HL-60 (cell line): ENCODE results near the gene LMAN2.

Experiments
- POLR2AphosphoS5 ChIP-seq: IDR thresholded peaks from 2 replicates; pipeline ENCODE4 v1.6.1; 2012; ENCODE audit warnings: low read depth
- SPI1 ChIP-seq: IDR thresholded peaks from 2 replicates; pipeline ENCODE4 v1.6.1; 2012; ENCODE audit warnings: low read depth, mild to moderate bottlenecking, borderline replicate concordance
- TF ChIP-seq, protein P1 (sequence below): IDR thresholded peaks from one replicate; pipeline ENCODE4 v1.5.1; 2011; ENCODE audit warnings: low read length, control low read depth, inconsistent platforms; ENCODE audit not compliant: insufficient read depth
- TF ChIP-seq, protein P2 (sequence below): IDR thresholded peaks from 2 replicates; pipeline ENCODE4 v1.6.1; 2012; ENCODE audit warnings: low read depth; ENCODE audit not compliant: insufficient replicate concordance

DNA sequence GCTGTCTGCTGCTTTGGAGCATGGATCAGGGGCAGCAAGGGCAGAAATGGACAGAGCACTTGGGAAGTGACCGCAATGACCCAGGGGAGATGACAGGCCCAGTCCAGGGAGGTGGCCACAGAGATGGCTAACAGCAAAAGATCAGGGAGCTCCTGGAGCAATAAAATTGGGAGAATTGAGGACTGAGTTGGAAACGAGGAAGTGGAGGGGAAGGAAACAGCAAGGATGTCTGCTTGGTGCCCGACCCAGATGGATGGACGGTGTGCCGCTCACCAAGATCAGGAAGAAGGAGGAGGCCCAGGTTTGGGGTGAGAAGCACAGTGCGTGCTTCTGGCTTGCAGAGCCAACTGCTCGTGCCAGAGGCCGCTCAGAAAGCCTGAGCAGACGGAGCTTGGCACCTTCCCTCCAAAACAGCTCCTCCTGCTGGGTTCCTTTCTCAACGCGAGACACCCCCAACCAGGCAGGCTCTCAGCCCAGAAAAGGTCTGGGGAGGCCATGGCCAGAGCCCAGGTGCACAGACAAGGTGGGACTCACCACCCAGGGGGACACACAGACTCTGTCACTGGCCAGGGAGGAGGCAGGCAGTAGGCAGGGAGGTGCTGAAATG is 31.1 kb upstream of the LMAN2 start:
- TF ChIP-seq, protein P1, sequence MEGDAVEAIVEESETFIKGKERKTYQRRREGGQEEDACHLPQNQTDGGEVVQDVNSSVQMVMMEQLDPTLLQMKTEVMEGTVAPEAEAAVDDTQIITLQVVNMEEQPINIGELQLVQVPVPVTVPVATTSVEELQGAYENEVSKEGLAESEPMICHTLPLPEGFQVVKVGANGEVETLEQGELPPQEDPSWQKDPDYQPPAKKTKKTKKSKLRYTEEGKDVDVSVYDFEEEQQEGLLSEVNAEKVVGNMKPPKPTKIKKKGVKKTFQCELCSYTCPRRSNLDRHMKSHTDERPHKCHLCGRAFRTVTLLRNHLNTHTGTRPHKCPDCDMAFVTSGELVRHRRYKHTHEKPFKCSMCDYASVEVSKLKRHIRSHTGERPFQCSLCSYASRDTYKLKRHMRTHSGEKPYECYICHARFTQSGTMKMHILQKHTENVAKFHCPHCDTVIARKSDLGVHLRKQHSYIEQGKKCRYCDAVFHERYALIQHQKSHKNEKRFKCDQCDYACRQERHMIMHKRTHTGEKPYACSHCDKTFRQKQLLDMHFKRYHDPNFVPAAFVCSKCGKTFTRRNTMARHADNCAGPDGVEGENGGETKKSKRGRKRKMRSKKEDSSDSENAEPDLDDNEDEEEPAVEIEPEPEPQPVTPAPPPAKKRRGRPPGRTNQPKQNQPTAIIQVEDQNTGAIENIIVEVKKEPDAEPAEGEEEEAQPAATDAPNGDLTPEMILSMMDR: peak; percentile 19
- TF ChIP-seq POLR2AphosphoS5: no peak
- TF ChIP-seq, protein P2, sequence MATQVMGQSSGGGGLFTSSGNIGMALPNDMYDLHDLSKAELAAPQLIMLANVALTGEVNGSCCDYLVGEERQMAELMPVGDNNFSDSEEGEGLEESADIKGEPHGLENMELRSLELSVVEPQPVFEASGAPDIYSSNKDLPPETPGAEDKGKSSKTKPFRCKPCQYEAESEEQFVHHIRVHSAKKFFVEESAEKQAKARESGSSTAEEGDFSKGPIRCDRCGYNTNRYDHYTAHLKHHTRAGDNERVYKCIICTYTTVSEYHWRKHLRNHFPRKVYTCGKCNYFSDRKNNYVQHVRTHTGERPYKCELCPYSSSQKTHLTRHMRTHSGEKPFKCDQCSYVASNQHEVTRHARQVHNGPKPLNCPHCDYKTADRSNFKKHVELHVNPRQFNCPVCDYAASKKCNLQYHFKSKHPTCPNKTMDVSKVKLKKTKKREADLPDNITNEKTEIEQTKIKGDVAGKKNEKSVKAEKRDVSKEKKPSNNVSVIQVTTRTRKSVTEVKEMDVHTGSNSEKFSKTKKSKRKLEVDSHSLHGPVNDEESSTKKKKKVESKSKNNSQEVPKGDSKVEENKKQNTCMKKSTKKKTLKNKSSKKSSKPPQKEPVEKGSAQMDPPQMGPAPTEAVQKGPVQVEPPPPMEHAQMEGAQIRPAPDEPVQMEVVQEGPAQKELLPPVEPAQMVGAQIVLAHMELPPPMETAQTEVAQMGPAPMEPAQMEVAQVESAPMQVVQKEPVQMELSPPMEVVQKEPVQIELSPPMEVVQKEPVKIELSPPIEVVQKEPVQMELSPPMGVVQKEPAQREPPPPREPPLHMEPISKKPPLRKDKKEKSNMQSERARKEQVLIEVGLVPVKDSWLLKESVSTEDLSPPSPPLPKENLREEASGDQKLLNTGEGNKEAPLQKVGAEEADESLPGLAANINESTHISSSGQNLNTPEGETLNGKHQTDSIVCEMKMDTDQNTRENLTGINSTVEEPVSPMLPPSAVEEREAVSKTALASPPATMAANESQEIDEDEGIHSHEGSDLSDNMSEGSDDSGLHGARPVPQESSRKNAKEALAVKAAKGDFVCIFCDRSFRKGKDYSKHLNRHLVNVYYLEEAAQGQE: no peak
- TF ChIP-seq SPI1: peak; percentile 79
